ENCODE measurements around the gene PDE4D. TPM values are rescaled to one million over a fixed set of nuclear protein-coding genes. Genes with fewer than 3 reads are reported as not detected.
A peak's percentile ranks its signal among the peaks of the same experiment; 100 is the strongest.
"Not testable (repeated sequence)": the region's sequence is repeated elsewhere in the genome, so short reads cannot be mapped to it uniquely, and the experiment has no call there.

PDE4D gene
- total and polyA plus RNA-seq, 4 donors: 12.8 to 167 (median 44.5) TPM

- Histone ChIP-seq H3K4me3 (no peak overlapping the region), H3K4me1 (ENCODE audit: control insufficient read depth in 5 of 5, insufficient read depth in 5 of 5, low read length in 5 of 5) (peaks cover 0 to 42% (median 21%) of the 10 kb centered on the region in 5 donors), H3K9me3 (ENCODE audit: control insufficient read depth in 4 of 4, insufficient read depth in 3 of 4, low read length in 3 of 4) (no peaks in the 10 kb centered on the region), H3K9ac (ENCODE audit: insufficient read depth in 1 of 2, low read length in 2 of 2) (peak overlapping the region in 1 of 2 donors; percentile 27), H3K27me3 (ENCODE audit: control insufficient read depth in 3 of 3, insufficient read depth in 3 of 3, low read length in 2 of 3) (no peaks in the 10 kb centered on the region), H3K27ac (ENCODE audit: low read depth in 1 of 2, low read length in 1 of 2) (peak overlapping the region in 1 of 2 donors; percentile 79), H3K36me3 (ENCODE audit: control insufficient read depth in 4 of 4, insufficient read depth in 4 of 4, low read length in 4 of 4) (no peaks in the 10 kb centered on the region)
- TF ChIP-seq CTCF (IDR thresholded peaks at IDR 0.05; ENCODE audit: control extremely low read depth, extremely low read depth): no peak
- WGBS, 2 donors: 58 to 76% methylated on average over 6 of the region's 6 CpGs
- DNase-seq: peak; percentile 31 to 78 (median 75)
- no peak for ATAC-seq (ENCODE audit: insufficient read depth, low FRiP score)
Observed at GRCh38 chr5:59317023-59317773, 576.3 kb downstream of the PDE4D start.

GRCh38 chr5:59312223-59312622, 581.3 kb downstream of the PDE4D start:
- no peak overlapping the region for H3K4me3 ChIP-seq
- H3K9ac ChIP-seq (ENCODE audit: insufficient read depth in 1 of 2, low read length in 2 of 2): no peak overlapping the region
- WGBS, 2 donors: 96 to 99% methylated on average over 3 of the region's 3 CpGs
- DNase-seq (no peak), ATAC-seq (ENCODE audit: insufficient read depth, low FRiP score) (no peak)
- no peaks in the 10 kb centered on the region for H3K36me3 ChIP-seq (ENCODE audit: control insufficient read depth in 4 of 4, insufficient read depth in 4 of 4, low read length in 4 of 4)
- H3K4me1 ChIP-seq (ENCODE audit: control insufficient read depth in 5 of 5, insufficient read depth in 5 of 5, low read length in 5 of 5): peaks cover 0 to 31% (median 6%) of the 10 kb centered on the region in 5 donors
- H3K9me3 ChIP-seq (ENCODE audit: control insufficient read depth in 4 of 4, insufficient read depth in 3 of 4, low read length in 3 of 4): no peaks in the 10 kb centered on the region
- no peak overlapping the region for H3K27ac ChIP-seq (ENCODE audit: low read depth in 1 of 2, low read length in 1 of 2)
- TF ChIP-seq CTCF (IDR thresholded peaks at IDR 0.05; ENCODE audit: control extremely low read depth, extremely low read depth): no peak
- no peaks in the 10 kb centered on the region for H3K27me3 ChIP-seq (ENCODE audit: control insufficient read depth in 3 of 3, insufficient read depth in 3 of 3, low read length in 2 of 3)

- 96 to 97% methylated on average over 2 of the region's 2 CpGs for WGBS, 2 donors
- not testable (repeated sequence) for H3K9ac ChIP-seq (ENCODE audit: insufficient read depth in 1 of 2, low read length in 2 of 2); ATAC-seq (ENCODE audit: insufficient read depth, low FRiP score); H3K9me3 ChIP-seq (ENCODE audit: control insufficient read depth in 4 of 4, insufficient read depth in 3 of 4, low read length in 3 of 4); H3K27me3 ChIP-seq (ENCODE audit: control insufficient read depth in 3 of 3, insufficient read depth in 3 of 3, low read length in 2 of 3); H3K36me3 ChIP-seq (ENCODE audit: control insufficient read depth in 4 of 4, insufficient read depth in 4 of 4, low read length in 4 of 4); DNase-seq; H3K27ac ChIP-seq (ENCODE audit: low read depth in 1 of 2, low read length in 1 of 2); H3K4me3 ChIP-seq
- H3K4me1 ChIP-seq (ENCODE audit: control insufficient read depth in 5 of 5, insufficient read depth in 5 of 5, low read length in 5 of 5): peaks cover 0 to 15% (median 0%) of the 10 kb centered on the region in 5 donors
Observed at GRCh38 chr5:59308685-59309084, 584.8 kb downstream of the PDE4D start.

GRCh38 chr5:59303289-59303716, 590.2 kb downstream of the PDE4D start:
- 82 to 93% methylated on average over 3 of the region's 3 CpGs for WGBS, 2 donors
- not testable (repeated sequence) for H3K36me3 ChIP-seq (ENCODE audit: control insufficient read depth in 4 of 4, insufficient read depth in 4 of 4, low read length in 4 of 4); H3K9ac ChIP-seq (ENCODE audit: insufficient read depth in 1 of 2, low read length in 2 of 2); H3K9me3 ChIP-seq (ENCODE audit: control insufficient read depth in 4 of 4, insufficient read depth in 3 of 4, low read length in 3 of 4); H3K4me3 ChIP-seq; DNase-seq; H3K4me1 ChIP-seq (ENCODE audit: control insufficient read depth in 5 of 5, insufficient read depth in 5 of 5, low read length in 5 of 5); H3K27ac ChIP-seq (ENCODE audit: low read depth in 1 of 2, low read length in 1 of 2); H3K27me3 ChIP-seq (ENCODE audit: control insufficient read depth in 3 of 3, insufficient read depth in 3 of 3, low read length in 2 of 3); ATAC-seq (ENCODE audit: insufficient read depth, low FRiP score)

- WGBS, 2 donors: 83 to 94% methylated on average over 1 of the region's 1 CpG
- not testable (repeated sequence) for H3K27me3 ChIP-seq (ENCODE audit: control insufficient read depth in 3 of 3, insufficient read depth in 3 of 3, low read length in 2 of 3); H3K9ac ChIP-seq (ENCODE audit: insufficient read depth in 1 of 2, low read length in 2 of 2); DNase-seq; ATAC-seq (ENCODE audit: insufficient read depth, low FRiP score); H3K4me1 ChIP-seq (ENCODE audit: control insufficient read depth in 5 of 5, insufficient read depth in 5 of 5, low read length in 5 of 5); H3K9me3 ChIP-seq (ENCODE audit: control insufficient read depth in 4 of 4, insufficient read depth in 3 of 4, low read length in 3 of 4); H3K36me3 ChIP-seq (ENCODE audit: control insufficient read depth in 4 of 4, insufficient read depth in 4 of 4, low read length in 4 of 4); H3K27ac ChIP-seq (ENCODE audit: low read depth in 1 of 2, low read length in 1 of 2); H3K4me3 ChIP-seq
Observed at GRCh38 chr5:59302509-59302908, 591.0 kb downstream of the PDE4D start.

All from lung (tissue), 12 donors.